Astrocyte (in vitro differentiated cells and primary cell): ENCODE measurements around the gene MTFR2.

Source experiments
- CTCF ChIP-seq: IDR thresholded peaks from 2 replicates; pipeline ENCODE4 v1.5.1; 2011; ENCODE audit warnings: low read depth, mild to moderate bottlenecking, inconsistent platforms, low read length, moderate library complexity; ENCODE audit not compliant: insufficient read depth
- EZH2 ChIP-seq: IDR thresholded peaks from 2 replicates; pipeline ENCODE4 v1.6.1; 2012; ENCODE audit warnings: mild to moderate bottlenecking, low read length, inconsistent platforms; ENCODE audit not compliant: insufficient read depth

DNA sequence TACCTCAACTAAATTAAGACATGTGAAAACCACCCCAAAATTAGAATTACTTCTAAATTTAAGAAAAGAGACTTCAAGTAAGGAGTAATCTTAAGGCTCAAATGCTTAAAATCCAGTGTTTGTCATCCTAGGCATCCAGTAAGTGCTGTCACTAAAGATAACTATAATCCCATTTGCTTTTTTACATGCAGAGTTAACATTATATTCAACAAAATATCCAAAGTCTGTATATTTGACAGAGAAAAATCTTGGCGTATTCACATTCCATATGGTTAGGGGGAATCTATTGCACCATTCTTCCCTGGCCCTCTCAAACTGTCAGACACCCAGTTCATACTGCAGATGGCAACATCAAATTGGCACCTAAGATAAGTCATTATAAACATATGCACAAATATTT is 17.4 kb downstream of the MTFR2 start:
- TF ChIP-seq CTCF (no peak), EZH2 (no peak)
